ENCODE measurements around the gene MAP2K5.

MAP2K5 gene

DNA sequence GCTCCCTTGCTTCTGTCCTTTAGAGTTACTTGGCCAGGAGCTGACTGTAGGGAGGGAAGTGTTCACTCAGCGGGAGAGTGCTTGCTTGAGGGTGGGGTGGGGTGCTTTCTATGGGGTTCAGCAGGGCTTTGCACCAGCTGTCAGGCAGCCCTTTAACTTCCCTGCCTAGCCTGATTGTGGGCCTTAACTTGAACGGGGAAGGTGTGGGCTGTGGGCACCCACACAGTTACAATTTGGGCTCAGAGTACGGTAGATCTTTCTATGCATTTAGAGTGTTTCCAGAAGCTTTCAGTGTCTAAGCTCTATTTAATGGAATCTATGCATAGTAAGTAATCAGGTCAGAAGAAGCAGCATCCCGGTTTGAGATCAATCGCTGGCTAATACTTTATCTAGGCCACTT lies 234.6 kb downstream of the MAP2K5 start:
- TF ChIP-seq POLR2A (IDR thresholded peaks at IDR 0.05; ENCODE audit: extremely low read depth, insufficient read length): no peak
- TF ChIP-seq, protein P1, sequence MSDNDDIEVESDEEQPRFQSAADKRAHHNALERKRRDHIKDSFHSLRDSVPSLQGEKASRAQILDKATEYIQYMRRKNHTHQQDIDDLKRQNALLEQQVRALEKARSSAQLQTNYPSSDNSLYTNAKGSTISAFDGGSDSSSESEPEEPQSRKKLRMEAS (IDR thresholded peaks at IDR 0.05; ENCODE audit: low read depth, low read length): no peak
- TF ChIP-seq, protein P2, sequence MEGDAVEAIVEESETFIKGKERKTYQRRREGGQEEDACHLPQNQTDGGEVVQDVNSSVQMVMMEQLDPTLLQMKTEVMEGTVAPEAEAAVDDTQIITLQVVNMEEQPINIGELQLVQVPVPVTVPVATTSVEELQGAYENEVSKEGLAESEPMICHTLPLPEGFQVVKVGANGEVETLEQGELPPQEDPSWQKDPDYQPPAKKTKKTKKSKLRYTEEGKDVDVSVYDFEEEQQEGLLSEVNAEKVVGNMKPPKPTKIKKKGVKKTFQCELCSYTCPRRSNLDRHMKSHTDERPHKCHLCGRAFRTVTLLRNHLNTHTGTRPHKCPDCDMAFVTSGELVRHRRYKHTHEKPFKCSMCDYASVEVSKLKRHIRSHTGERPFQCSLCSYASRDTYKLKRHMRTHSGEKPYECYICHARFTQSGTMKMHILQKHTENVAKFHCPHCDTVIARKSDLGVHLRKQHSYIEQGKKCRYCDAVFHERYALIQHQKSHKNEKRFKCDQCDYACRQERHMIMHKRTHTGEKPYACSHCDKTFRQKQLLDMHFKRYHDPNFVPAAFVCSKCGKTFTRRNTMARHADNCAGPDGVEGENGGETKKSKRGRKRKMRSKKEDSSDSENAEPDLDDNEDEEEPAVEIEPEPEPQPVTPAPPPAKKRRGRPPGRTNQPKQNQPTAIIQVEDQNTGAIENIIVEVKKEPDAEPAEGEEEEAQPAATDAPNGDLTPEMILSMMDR (IDR thresholded peaks at IDR 0.05; ENCODE audit: low read depth, low read length): no peak
- no peak for DNase-seq (ENCODE audit: low read depth)
- H3K4me3 ChIP-seq (ENCODE audit: low read depth, low read length): no peak overlapping the region

DNA sequence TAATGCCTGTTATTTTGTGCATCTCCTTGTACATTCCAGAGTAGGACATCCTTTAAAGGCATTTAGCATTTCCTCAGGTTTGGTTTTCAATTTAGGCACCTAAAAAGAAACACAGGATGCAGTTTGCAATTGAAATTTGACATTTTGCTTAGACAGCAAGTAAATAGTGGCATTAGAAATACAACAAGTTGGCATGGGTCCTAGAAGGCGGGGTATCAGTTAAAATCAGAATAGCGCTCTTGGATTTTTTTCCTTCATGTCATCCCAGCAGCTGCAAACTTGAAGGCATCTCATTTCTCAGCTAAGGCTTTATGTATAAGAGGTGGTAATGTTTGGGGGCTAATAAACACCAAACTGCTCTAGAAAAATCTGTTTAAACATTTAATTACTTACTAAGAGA lies 235.3 kb downstream of the MAP2K5 start:
- no peak overlapping the region for H3K4me3 ChIP-seq (ENCODE audit: low read depth, low read length)
- TF ChIP-seq, protein P1 (IDR thresholded peaks at IDR 0.05; ENCODE audit: low read depth, low read length): no peak
- TF ChIP-seq POLR2A (IDR thresholded peaks at IDR 0.05; ENCODE audit: extremely low read depth, insufficient read length) (no peak), MYC (IDR thresholded peaks at IDR 0.05; ENCODE audit: low read depth, low read length) (no peak)
- TF ChIP-seq, protein P2 (IDR thresholded peaks at IDR 0.05; ENCODE audit: low read depth, low read length): no peak
- no peak for DNase-seq (ENCODE audit: low read depth)

DNA sequence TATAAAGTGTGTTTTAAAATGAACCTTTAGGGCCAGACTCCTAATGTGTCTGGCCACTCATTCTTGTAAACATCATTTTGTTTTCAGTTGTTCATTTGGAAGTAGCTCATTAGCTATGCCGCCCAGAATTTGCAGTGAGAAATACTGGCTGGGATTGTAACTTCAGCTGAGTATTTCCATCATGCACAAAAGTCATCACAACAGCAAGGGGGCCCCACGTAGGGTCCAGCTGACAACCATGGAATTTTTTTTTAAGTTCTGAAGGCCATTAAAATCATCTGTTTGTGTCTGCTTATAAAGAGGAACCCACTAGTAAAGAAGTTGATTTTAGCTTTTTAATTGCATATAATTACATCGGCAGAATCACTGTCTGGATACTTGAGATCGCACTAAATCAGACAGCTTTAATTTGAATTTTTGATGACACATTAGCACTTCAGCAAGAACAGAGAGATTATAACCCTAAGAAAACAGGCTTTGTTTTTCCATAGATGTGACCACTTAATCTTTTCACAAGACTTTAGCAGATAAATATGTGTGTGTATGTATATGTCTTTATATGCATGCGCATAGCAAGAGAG lies 236.6 kb downstream of the MAP2K5 start:
- TF ChIP-seq, protein P2 (IDR thresholded peaks at IDR 0.05; ENCODE audit: low read depth, low read length): no peak
- TF ChIP-seq POLR2A (IDR thresholded peaks at IDR 0.05; ENCODE audit: extremely low read depth, insufficient read length): no peak
- TF ChIP-seq, protein P1 (IDR thresholded peaks at IDR 0.05; ENCODE audit: low read depth, low read length): no peak
- no peak for TF ChIP-seq MYC (IDR thresholded peaks at IDR 0.05; ENCODE audit: low read depth, low read length)
- DNase-seq (ENCODE audit: low read depth): no peak
- H3K4me3 ChIP-seq (ENCODE audit: low read depth, low read length): no peak overlapping the region

DNA sequence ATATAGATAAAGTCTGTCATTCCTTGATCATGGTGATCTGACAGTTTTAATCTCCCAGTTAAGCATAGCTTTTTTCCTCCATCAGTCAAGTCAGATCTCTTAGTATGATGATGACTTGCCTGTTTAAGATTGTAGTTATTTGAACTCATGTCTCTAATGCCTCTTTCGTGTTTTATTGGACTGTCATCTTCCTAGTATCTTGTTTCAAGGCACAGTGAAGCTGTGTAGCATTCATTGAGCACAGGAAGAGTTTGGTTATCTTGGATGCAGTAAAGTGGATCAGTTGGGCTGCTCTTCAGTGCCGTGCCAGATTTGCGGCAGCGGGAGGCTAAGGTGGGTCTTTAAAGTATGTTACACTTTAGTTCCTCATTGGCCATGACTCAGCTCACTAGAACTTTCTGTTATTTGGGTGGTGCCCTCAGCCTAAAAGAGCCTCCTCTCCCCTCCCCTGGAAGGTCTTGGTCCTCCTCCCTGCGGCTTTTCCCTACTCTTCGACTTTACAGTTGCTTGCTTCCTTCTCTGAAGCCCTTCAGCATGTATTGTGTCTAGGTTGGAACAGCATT lies 237.1 kb downstream of the MAP2K5 start:
- no peak overlapping the region for H3K4me3 ChIP-seq (ENCODE audit: low read depth, low read length)
- DNase-seq (ENCODE audit: low read depth): peak; percentile 79
- TF ChIP-seq, protein P2 (IDR thresholded peaks at IDR 0.05; ENCODE audit: low read depth, low read length): no peak
- TF ChIP-seq MYC (IDR thresholded peaks at IDR 0.05; ENCODE audit: low read depth, low read length): no peak
- TF ChIP-seq, protein P1 (IDR thresholded peaks at IDR 0.05; ENCODE audit: low read depth, low read length): no peak

DNA sequence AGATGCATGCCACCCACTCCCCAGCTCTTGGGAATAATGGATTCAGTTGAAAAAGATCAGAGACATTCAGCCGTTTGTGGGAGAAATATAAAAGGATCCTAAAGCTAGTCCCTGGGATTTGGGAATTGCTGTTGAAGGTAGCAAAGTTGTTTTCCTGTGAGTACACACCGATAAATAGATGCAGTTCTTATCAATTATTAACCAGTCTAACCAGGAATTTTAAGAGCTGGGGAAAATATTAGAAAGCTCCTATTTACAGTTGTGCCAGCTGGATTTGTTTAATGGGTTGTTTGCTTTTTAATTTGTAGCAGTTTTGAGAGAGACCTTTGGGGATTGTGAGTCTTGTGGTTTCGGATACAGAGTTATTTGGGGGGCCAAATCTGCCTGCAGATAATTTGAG lies 238.6 kb downstream of the MAP2K5 start:
- TF ChIP-seq, protein P2 (IDR thresholded peaks at IDR 0.05; ENCODE audit: low read depth, low read length): no peak
- TF ChIP-seq MYC (IDR thresholded peaks at IDR 0.05; ENCODE audit: low read depth, low read length): no peak
- TF ChIP-seq, protein P1 (IDR thresholded peaks at IDR 0.05; ENCODE audit: low read depth, low read length): no peak
- no peak for TF ChIP-seq POLR2A (IDR thresholded peaks at IDR 0.05; ENCODE audit: extremely low read depth, insufficient read length)
- no peak for DNase-seq (ENCODE audit: low read depth)

More for the DNA sequence above, 238.6 kb downstream of the MAP2K5 start:
- no peak overlapping the region for H3K4me3 ChIP-seq (ENCODE audit: low read depth, low read length)
